Activated CD8-positive, alpha-beta memory T cell treated with anti-CD3 and anti-CD28 coated beads for 4 hours (primary cell): ENCODE results near the gene KCNQ1OT1.

ENCODE experiments used
- DNase-seq, 2 donors: peaks; one replicate each; pipeline ENCODE4 v3.0.0-alpha.2; 2020; ENCODE audit warnings: low read depth in 2 of 2

KCNQ1OT1 gene

GRCh38 chr11:2737226-2737590 lies 37.4 kb upstream of the KCNQ1OT1 start:
- DNase-seq = no peak

DNA sequence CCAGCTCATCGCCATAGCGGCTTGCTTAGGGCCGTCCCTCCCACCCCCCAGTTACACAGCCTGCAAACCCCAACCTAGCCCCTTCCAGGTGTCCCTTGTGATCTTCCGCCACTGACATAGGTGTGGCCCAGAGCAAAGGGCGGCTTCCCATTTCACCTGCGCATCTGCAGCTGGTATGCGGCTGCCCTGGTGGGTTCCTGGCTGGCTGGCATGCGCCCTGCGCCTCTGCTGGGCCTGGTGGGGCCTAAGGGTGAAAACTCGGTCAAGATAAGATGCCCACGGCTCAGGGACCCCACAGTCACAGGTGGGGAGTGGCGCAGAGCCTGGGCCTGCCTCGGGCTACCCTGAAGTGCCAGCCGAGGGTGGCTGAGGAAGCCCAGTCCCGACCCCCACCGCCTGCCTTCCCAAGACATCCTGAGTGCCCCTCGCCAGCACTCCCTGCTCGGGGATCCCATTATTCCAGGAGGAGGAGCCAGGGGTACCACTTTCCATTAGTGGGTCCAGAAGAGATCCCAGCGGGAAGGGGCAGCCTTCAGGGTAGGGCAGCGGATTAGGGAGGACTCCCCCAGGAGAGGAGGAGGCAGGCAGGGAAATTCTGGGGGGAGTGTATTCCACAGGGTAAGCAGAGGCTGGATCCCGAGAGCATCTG lies 36.9 kb upstream of the KCNQ1OT1 start:
- no peak for DNase-seq

DNA sequence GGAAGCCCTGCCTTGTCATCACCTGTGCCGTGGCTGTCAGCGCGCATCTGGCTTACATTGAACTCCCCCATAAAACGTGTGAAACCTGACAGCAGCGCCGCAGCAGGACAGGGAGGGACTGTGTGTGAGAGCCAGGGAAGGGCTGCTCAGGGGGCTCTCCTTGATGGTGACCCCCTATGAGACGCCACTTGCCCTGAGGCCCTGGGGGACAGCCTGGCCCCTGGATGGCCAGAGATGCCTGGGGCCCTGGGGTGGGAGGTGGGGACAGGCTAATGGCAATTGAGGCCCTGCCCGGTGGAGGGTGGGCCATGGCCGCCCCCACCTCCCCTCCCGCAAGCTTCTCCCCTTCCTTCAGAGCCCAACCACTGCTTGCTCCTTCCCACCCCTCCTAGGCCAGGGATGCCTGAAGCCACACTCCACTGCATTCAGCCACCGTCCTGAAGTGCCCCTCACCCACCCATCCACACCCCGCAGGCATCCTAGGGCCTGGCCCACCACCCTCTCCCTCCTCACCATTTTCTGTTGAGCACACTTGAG lies 35.3 kb upstream of the KCNQ1OT1 start:
- DNase-seq = no peak

- no peak for DNase-seq
Observed at GRCh38 chr11:2734181-2735052, 34.6 kb upstream of the KCNQ1OT1 start.

DNA sequence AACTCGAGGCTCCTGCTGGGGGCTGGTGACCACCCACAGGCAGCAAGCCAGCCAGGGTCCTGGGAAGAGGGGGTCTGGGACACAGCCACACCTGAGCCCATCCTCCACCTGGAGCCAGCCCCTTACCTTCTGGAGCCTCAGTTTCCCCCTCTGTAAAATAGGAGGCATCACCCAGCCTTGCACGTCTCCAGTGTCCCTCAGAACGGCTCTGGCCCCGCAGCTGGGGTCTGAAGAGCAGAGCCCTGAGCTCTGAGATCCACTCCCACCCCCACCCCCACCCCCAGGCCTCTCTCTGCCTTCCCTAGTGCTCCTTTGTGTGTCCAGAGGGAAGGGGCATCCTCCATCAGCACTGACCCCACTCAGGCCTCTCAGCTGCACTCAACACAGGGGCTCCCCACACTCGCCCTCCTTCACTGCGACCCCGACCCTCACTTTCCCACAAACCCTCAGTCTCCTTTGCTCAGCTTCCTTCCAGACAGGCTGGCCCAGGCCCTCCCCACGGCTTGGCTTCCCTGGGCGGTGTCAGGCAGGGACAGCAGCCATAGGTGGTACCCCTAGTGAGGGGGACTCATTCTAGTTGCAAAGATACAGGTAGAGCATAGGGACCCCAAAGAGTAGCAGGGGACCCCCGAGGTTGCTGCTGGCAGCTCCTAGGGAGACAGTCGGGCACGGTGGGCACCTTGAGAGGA lies 33.3 kb upstream of the KCNQ1OT1 start:
- DNase-seq = no peak

DNA sequence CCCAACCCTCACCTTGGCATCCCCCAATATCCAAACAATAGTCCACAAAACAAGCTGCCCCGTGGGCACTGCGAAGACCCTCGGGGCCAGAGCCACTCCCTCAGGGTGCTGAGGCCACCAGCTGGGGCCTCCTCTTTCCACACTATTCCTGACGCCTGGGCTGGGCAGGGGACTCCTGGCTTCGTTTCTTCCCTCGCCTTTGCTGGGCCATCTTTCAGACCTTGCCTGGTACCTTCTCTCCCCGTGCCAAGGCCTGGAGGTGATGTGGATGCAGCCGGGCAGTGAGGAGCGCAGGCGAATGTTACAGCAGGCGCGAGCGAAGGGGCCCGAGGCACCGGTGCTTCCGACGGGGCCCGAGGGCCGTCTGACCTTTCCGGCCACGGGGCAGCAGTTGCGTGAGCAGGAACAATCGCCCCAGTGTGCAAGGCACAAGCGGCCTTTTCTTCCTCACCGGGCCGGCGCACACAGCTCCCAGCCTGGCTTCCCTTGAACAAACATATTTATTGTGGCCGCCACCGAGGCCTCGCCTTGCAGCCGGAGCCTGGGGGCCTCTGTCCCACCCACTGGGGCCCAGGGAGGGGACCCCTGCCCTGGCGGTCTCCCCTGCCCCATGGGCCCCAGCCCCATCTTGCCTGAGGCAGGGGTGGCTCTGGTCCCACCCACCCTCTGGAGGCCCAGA lies 32.6 kb upstream of the KCNQ1OT1 start:
- no peak for DNase-seq

GRCh38 chr11:2731130-2732125 lies 31.6 kb upstream of the KCNQ1OT1 start:
- no peak for DNase-seq

GRCh38 chr11:2730272-2731129 lies 30.7 kb upstream of the KCNQ1OT1 start:
- DNase-seq = no peak

DNA sequence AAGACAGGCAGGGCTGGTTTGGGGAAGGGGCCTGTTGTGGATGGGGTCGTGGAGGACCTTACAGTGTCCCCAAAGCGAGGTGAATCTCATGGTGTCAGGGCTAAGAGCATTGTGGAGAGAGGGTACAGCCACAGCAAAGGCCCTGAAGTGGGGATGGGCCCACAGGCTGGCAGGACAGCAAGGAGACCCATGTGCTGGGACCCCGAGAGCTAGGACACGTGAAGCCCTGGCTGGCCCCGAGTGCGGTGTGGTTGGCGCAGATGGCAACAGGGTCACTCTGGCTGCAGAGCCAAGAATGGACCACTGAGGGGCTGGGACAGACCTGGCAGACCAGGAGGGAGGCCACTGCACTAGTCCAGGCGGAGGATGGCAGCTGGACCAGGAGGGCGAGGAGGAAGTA lies 30.0 kb upstream of the KCNQ1OT1 start:
- no peak for DNase-seq

DNA sequence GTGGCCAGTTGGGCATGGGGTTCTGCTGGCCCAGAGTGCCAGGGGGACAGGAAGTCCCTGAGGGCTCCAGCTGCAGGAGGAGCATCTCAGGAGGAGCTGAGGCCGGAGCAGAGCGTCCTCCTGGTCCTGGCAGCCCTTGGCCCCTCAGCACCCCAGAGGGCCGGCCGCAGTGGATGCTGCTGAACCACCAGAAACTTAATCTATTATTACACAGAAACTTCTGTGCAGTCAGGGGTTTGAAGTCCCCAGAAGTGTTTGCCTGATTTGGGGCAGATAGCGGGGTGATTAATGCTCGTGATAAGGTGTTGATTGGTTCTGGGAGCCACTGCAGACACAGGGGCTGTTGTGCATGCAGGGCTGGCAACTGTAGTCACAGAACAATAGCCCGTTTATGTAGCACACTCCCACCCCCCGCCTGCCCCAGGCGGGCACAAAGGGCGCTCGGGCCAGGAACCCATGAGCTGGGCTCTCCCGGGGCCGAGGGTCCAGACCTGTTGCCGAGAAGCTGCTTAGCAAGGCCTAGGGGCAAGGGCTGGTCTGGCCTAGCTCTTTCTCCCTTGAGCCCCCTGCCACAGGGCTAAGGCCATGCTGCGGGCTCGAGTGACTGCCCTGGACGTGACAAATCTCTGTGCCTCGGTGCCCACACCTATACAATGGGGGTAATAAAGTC lies 29.0 kb upstream of the KCNQ1OT1 start:
- no peak for DNase-seq

GRCh38 chr11:2728128-2728662 lies 28.4 kb upstream of the KCNQ1OT1 start:
- DNase-seq = no peak

DNA sequence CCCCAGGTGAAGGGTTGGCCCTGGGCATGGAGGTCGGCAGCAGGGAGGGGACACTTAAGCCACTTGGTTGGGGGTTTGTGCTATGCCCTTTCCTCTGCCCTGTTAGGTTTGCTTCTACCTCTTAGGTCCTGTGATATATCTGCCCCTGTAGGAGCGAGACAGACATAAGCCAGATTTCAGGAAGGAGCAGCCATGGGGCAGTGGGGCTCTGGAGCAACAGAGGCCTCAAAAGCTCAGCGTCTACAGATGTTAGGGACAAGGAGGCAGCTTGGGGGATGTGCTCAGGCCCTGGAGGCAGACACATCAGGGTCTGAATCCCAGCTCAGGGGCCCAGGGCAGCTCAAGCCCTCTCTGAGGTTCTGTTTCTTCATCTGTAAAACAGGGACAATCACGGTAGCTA lies 27.2 kb upstream of the KCNQ1OT1 start:
- DNase-seq = no peak

- DNase-seq = no peak
Observed at GRCh38 chr11:2725368-2726300, 25.8 kb upstream of the KCNQ1OT1 start.

DNA sequence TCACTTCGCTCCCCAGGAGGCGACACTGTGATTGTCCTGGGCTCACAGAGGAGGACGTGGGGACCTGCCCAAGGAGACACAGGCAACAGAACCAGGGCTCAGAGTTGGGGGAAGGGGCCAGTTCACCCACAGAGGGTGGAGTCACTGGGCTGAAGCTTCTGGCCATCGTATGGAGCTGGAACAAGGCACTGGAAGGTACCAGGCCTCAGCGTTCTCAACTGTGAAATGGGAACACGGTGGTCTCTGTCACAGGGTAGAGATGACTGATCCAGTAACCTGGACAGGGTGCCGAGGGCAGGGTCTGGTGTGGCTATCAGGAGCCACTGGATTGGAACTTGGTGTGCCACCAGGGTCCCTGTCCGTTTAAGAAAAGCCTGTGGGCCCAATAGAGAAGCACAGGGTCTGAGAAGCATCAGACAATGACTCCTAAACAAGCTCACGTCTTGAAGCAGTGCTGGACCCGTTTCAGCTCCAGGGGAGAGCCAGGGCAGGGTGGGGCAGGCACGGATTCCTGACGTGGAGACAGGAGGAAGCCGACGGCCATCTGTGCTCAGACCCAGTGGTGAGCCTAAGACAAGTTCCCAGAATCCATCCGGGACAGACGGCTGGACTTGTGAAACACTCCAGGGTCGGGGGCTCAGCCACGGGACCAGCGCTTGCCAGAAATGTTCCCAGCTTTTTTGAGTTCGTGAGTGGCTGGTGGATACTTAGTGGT lies 25.0 kb upstream of the KCNQ1OT1 start:
- DNase-seq = no peak

GRCh38 chr11:2724104-2724503 lies 24.3 kb upstream of the KCNQ1OT1 start:
- DNase-seq = no peak

- DNase-seq = no peak
Observed at GRCh38 chr11:2722955-2723354, 23.2 kb upstream of the KCNQ1OT1 start.
